ENCODE data around the gene PLD4.

Gene PLD4

DNA sequence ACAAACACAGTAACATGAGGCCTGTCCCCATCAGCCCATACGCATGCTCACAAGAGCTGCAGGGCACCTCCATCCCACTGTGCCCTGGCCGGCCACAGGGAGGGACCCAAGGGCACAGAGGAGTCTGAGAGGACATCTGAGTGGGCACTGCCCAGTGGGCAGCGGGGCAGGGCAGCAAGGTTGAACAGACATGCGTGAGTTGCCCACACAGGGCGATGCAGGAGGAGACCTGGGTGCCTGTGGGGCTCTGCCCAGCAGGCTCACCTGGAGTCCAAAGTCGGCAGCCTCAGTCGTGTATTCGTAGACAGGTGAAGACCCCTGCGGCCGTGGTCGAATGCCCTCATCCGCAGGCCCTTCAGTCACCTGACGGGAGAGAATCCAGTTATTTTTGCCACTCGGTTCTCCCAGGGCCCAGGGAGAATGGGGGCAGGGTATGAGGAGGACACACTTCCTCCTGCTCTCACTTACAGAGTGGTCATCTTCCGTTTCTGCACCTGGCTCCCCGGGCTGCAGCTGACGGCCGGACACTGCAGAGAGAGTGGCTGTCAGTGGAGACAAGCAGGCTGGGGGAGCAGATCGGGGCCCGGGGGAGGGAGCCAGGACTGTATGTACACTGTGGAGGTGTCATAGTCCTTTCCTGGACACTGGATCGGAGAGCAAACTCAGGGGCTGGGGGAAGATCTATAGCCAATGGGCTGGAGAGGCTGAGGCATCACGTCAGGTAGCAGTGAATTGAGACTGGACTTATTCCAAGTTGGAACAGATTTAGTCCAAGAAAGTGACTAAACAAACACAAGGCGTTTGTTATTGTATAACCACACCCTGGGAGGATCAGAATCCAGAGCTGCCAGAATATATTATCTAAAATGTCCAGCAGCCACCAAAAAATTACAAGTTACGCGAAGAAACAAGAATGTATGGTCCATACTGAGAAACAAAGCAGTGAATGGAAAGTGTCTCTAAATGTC is 32.8 kb downstream of the PLD4 start:
- DNase-seq, result no peak

DNA sequence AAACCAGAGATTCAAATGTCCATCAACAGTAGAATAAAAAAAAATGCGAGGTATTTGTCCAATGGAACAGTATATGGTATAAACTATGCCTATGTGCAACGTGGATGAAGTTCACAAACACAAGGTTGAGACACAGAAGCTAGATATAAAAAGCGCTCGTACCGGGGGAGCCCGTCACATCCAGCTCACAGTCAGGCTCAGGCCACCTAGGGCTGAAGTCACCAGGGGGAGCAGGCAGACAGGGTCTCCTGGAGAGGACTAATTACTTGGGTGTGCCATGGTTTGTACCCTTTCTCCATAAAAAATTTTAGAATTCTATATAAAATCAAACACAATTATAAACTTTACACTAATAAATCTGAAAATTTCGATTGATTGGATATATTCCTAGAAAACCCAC is 39.9 kb downstream of the PLD4 start:
- no peak for DNase-seq

DNA sequence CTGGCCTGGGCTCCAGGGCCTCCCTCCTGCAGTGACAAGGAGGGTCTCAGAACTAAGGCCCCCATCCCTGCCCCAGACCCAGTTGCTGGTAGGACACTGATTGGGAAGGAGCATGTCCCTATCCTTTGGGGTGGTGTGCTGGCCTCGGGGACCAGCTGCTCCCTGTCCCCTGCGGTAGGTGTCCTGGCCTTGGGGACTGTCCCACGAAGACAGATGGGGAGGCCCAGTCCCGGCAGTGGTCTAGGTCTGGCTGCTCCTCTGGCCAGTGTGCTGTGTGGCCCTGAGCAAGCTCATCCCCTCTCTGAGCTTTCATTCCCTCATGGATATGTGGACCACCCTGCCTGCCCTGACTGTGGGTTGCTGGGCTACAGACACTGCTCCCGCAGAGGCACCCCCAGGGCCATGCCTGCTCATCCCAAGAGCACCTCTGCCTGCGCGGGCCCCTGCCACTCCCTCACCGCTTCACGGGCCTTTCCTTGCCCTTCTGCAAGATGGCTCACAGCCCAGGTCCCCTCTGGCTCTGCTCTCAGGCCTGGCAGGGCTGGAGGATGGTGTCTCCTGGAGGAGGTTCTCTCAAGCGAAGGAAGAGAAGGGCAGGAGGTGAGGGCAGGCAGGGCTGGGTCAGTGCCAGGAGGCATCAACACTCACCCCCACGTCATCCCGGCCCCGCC is 41.0 kb downstream of the PLD4 start:
- no peak for DNase-seq

DNA sequence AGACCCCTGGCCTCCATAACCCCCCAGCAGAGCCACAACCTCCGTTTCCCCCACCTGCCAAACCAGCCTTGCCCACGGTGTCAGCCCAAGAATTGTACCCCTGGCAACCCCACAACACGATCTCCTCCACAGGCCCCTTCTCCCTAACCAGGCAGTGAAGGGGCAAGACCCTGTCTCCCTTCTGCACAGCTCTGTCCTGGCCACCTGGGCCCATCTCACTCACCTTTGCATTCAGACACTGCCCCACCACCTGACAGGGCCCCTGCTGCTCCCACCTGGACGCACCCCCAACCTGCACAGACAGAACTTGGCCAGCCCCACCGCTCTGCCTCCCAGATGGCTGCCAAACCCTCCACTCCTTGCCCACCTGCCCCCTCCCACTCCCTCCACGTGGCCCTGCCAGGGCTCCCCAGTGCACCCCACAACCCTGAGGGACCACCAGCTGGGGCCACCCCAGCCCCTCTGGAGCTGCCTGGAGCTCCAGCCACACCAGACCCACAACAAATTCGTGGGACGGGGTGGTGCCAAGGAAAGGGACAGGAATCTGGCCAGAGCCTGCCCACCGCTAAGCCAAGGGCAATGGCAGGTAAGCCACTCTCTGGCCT is 41.7 kb downstream of the PLD4 start:
- no peak for DNase-seq

DNA sequence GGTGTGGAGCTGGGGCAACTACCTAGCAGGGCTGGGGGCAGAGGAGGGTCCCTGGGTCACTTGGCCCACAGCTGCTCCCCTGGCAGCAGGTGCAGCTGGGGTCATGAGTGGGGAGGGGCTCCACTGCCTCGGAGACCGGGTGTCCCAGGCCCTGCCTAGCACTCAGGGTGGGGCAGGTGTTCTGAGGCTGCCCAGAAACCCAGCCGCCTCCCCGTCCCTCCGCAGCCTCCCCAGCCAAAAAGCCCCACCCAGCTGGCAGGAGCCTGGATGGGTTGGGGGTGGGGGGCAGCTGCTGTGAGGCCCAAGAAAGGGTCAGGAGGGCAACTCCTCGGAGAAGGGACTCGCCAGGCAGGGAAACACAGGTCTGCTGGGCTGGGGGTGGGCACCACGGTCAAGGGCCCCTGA is 42.3 kb downstream of the PLD4 start:
- DNase-seq, result no peak

DNA sequence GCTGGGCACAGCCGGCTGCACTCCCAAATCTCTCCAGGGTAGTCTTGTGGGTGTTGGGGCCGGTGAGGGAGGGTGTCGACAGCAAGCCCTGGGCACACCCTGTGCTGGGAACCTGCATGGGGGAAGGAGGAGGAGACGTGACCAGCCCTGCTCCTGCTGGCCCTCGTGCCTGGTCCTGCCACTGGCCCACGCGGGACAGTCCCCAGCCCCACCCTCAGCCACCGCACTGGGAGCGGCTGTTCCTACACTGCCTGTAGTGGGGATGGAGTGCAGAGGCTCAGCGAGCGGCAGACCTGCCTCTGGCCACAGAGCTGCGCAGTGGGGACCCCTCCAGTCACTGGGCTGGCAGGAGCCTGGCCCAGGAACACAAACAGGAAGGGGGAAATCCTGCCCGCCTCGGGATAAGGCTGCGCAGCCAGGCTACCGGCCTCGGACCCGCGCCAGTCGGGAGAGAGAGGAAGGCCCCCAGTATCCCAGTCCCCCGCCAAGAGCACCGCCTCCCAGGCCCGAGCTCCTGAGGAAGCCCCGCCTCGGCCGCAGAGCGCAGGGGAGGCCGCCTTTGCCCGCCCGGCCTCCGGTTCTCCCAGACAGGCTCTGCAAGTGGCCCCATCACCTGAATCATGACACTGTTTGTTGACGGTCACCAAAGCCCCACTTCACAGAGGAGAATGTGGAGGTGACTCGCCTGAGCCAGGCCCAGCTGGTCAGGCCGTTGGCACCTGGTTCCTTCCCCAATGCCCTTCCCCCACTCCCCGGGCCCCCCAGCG is 42.9 kb downstream of the PLD4 start:
- peak; percentile 36 for DNase-seq

DNA sequence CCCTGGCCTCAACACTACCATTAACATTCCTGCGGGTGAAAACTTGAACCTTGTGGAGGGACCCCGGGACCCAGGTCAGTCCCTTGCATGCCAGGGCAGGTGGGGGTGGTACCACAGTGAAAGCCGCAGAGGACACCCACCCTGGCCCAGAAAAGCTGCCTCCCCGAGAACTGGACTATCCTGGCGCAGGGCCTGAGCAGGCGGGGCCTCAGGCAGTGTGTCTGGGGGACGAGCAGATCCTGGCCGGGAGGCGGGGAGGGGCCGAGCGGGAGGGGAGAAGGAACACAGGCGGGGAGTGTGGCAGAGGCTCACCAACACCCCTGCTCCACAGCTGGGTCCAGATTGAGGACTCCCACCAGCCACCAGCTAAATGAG is 43.5 kb downstream of the PLD4 start:
- peak; percentile 61 for DNase-seq

DNA sequence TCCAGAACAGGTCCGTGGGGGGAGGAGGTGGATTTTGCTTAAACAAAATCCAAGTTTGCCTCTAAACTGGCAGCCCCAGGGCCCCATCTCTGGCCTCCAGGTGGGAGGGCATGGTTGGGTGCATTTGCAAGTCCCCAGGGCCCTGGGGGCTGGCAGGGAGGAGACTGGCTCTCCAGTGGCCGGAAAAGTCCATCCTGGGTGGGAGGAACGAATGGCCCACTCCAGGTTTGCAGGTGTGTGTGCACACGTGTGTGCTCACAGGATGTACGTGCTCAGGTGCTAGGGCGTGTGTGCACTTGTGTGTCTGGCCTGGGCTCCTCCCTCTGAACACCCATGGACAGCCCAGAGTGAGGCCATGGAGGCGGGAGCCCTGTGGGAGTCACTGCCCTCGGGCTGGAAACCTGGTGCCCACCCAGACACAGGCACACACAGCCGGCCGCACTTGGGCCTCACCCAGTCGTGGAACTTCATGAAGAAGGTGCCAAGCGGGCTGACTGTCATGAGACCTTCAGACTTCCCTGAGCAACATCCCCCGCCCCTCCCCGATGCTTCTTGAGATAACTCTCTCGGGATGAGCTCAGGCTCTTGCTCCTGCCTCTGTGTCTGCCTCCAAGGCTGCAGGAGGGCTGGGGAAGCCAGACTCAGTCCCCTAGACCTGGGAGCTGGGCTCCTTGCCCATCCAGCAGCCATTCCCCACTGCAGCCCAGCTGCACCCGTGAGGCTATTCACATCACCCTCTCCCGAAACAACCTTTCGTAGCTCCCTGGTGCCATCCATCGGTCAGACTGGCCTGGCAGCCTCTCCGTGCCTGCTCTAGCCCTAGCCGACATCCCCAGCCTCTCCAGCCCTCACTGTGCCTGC is 44.1 kb downstream of the PLD4 start:
- DNase-seq, result peak; percentile 61

DNA sequence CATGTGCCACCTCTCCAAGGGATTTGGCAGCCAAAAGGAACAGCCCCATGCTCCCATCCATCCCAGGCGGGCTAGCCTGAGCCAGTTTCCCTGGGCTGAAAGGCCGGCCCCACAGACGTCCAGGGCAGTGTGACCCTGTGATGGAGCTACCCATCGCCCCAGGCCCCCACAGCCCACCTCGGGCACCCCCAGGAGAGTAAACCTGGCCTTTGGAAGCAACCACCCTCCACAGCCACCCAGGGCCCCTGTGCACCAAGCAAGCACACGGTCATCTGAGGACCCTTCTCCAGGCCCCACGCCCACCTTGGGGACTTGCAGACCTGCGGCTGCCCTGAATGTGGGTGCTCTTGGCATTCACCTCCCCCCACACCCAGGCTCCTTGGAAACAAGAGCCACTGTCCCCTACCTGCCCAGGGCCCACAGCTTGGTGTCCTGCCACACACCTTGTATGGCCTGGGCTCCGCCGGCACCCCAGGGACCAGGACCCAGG is 45.1 kb downstream of the PLD4 start:
- no peak for DNase-seq

DNA sequence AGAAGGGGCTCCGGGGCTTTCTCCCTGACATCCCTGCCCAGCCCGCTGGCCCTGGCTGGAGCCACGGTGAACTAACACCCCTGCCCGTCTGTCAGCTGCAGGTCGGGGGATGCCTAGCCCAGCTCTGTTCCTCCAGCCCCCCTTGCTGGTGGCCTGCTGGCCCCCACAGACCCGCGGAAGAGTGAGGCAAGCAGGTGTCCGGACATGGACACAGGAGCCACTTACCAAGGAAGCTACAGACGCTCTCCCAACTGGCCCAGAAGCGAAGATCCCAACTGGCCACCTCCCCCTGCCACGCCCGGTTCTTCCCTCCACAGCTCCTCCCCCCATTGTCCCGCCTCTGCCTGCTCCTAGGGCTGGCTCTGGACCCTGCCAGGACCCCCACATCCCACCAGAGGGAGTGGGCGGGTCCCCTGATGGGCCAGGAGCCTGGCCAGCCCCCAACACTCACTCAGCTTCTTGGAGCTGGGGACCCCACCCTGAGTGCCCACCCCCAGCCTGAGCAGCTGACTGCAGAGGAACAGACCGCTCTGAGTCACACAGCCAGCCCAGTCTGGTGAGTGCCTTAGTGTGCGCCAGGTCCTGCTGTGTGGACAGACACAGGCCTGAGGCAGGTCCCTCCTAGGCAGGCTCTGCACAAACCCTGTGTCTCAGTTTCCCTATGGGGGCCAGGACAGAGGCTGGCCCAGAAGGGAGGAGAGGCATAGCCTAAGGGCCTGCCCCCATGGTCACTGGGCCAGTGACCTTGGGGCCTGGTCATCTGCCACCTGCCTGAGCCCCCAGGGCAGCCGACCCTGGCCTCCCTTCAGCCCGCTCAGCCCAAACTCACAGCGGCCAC is 45.8 kb downstream of the PLD4 start:
- no peak for DNase-seq

DNA sequence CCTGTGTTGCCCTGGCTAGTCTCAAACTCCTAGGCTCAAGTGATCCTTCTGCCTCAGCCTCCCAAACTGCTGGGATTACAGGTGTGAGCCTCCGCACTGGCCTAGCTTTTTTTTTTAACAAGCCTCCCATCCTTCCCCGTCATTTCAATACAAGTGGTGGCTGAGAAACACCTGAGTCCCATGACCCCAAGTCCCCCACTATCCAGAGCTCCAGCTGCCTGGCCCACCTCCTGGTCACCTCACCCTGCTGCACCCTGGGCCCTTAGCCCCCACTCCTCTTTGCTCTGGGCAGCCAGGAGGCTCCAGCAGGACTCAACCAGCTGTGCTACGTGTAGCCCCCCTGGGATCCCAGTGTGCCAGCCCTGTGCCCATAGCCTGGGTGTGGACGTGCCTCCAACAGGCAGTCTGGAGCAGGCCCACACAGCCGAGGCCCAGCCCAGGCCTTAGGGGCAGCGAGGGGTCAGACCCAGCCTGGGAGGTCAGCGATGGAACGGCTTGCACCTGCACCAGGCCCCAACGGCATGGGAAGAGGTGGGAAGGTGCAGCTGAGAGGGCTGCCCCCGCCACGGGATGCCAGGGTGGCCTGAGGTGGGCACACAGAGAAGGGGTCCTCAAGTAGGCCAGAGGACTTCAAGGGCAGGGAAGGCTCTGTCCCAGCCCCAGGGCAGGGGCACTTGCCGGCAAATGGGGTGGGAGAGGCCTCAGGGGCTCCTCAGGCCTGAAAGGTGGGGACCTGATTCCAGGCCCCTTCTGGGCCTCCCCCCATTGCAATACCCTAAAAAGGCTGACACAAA is 47.0 kb downstream of the PLD4 start:
- DNase-seq, result no peak

DNA sequence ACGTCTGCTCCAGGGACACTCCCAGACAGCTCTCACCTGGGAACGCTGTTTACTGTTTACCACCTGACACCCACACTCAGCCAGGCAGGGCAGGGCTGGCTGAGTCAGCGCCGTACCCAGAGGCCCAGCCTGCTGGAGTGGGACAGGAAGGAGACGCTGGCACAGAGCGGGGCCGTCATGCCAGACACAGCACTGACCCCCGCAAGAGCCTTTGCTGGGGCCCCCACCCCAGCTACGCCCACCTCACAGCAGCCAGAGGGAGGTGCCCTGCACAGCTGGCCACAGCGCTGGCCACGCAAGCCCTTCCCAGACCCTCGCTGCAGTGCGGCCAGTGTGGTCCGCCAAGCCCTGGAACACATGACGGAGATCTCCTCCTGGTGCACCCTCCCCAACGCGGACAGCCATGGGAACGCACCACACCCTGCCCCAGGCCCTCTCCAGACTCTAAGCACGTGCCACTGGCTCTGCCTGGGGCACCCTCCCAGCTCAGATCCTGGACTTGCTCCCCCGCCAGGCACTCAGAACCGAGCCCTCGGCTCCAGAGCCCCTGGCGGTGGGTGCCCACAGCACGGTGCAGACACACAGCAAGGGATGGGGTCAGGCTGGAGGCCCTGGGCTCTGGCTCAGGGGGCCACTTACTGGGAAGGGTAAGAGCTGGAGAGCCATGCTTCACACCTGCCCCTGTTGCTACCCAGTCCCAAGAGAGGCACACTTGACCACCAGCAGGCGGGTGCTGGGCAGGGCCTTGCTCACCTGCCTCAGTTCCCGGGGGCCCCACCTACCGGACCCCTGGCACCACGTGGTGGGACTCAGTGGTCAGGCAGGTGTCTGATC is 47.8 kb downstream of the PLD4 start:
- DNase-seq, result peak; percentile 32

DNA sequence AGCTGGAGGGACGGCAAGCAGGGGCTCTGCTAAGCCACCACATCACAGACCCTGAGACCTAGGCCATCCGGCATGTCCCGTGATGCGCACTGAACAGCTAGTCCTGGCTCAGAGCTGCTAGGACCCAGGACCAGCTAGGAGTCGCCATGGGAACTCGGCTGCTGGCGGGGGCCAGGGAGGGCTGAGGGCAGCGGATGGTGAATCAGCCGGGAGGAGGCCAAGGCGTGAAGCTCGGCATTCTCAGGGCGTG is 48.4 kb downstream of the PLD4 start:
- no peak for DNase-seq

DNA sequence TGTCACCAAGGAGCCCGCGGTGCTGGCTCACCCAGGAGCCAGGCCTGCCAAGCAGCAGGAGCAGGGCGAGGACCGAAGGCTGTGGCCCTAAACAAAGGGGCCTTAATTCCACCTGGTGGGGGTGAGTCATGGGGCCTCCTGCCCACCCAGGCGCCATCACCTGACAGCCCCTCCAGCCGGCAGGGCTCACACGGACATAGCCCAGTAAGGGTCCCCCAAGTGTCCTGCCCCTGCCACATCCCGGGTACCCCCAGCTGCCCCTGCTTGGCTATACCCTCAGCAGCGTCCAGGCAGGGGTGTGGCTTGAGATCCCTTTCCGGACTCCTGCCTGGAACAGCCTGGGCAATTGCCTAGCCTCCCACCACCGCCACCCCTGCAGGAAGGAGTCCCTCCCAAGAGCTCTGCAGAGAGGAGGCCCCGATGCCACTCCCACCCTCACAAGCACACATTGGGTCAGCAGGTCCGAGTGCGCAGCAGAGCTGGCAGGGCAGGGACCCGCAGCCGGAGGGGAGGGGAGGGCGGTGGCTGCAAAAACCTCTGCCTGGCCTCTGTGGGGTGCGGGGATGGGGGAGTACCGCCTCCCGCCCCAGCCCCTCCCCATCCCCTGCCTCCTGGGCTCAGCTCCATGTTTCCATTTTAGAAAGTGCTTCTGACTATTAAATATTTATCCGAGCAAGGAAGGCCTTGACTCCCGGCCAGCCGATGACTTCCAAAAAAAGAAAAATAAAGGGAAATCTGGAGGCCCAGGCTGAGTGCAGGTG is 48.9 kb downstream of the PLD4 start:
- DNase-seq, result no peak

DNA sequence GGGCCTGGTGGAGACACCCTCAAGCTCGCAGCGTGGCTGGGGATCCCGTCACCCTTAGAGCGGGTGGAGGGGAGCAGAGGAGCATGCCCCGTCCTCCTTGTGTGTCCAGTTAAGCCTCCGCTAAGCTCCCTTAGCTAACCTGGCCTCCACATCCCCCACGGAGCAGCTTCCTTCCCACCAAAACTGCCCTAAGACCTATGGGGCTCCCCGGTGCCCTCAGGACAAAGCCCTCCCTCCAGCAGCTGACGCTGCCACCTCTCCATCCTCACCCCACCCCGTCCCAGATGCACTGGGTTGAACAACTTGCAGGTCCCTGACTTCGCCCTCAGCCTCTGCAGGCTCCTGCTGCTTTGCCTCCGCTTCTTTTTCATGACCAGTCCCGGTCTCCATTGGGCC is 49.5 kb downstream of the PLD4 start:
- DNase-seq, result no peak

DNA sequence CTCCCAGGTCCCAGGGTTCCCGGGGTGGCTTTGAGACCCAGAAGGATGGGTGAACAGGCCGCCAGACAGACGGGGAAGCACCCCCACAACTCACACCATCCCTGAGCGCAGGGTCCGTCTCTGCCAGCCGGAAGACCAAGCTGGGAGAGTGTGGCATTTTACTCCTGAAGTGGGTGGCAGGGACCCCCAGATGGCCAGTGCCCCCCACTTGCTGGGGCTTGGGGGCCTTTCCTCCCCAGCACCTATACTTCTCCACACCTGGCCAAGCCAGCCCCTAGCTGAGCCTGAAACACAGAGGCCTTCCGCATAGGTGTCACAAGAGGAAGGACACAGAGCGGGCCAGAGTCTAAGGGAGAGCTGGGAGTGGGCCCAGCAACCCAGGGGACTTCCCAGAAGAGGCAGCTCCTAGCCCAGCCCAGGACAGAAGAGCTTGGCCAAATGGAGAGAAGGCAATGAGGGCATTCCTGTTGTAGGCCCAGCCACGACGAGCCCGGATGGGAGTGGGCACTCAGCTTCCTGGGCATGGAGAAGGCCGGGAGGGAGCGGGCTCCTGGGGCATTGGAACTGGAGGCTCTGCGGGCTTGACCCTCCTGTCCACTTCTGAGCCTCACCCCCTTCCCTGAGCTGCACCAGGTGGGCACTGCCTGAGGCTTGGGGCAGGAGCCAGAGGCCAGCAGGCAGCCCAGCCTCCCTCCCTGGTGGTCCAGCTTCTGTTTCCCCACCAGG is 50.1 kb downstream of the PLD4 start:
- no peak for DNase-seq

DNA sequence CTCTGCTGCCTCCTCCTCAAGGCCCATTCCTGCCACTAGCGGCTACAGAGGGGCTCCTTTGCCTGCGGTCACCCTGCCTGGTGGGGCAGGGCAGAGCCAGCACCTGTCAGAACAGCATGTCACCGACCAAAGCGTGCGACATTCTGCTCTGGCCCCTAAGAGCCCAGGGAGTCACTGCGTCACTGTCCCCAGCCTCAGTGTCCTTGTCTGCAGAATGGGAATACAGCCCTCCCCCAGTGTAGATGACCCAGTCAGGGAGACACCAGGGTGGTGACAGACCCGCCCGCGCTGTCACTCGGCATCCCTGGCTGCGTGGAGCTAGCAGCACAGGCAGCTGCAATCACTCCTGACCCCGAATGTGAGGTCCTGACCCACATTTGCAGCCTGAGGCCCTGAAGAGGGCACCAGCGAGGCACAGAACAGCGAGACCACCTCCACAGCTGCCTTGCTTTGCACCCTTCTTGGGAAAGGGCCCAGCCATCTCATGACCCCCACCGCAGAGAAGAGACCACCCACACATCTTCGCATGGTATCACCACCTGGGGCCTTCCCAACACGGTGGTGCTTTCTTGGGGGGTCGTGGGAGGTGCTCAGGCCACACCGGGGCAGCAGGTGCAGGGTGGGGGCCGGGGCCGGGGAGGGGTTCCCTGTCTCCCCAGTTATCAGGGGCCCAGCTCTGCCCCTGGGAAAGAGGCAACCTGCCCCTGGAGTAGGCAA is 51.0 kb downstream of the PLD4 start:
- DNase-seq, result no peak
